GM19467 (cell line): ENCODE data around the gene ABI2.
"Not testable (repeated sequence)": the region's sequence is repeated elsewhere in the genome, so short reads cannot be mapped to it uniquely, and the experiment has no call there.

Experiments used
- ATAC-seq: cut with Tn5 transposase; IDR thresholded peaks from one replicate; pipeline ENCODE4 v1.9.1; 2021; ENCODE audit warnings: mild to moderate bottlenecking, moderate library complexity; ENCODE audit not compliant: unreplicated experiment

Gene ABI2

GRCh38 chr2:203327901-203328759 is at the start of gene ABI2:
ABI2 (plus strand) TSS chr2:203328394; CDS start chr2:203328515, 121 bp downstream.
- ATAC-seq = peak; percentile 54

- ATAC-seq = no peak
Measured at GRCh38 chr2:203279288-203279687, 48.9 kb upstream of the ABI2 start.

DNA sequence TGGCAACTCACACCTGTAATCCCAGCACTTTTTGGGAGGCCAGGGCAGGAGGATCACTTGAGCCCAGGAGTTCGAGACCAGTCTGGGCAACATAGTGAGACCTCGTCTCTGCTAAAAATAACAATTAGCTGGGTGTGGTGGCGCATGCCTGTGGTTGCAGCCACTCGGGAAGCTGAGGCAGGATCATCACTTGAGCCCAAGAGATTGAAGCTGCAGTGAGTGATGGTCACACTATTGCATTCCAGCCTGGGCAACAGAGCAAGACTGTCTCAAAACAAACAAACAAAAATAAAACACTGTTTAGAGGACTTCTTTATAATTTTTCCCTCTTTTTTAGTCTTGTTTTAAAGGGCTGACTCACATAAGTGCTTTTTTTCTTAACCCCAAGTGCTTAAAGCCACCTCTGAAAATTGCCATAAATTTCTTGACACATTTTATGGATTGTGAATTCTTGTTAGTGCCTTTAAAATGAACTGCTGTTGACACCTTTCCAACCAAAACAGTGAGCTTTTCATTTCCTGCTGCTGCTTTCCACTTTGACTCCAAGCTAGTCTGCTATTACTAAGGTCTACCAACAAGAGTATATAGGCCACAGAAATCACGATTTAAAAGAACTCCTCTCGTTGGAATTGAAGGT is 47.6 kb upstream of the ABI2 start:
- no peak for ATAC-seq

DNA sequence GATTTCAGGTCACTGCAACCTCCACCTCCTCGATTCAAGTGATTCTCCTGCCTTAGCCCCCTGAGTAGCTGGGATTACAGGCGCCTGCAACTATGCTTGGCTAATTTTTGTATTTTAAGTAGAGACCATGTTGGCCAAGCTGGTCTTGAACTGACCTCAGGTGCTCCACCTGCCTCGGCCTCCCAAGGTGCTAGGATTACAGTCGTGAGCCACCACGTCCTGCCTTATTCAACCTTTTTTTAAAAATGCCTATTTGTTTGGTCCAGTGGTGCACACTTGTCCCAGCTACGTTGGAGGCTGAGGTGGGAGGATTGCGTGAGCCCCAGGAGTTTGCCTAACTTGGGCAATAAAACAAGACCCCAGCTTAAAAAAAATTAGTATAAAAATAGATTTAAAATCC is 46.1 kb upstream of the ABI2 start:
- ATAC-seq = no peak

- no peak for ATAC-seq
Measured at GRCh38 chr2:203286532-203286931, 41.7 kb upstream of the ABI2 start.

DNA sequence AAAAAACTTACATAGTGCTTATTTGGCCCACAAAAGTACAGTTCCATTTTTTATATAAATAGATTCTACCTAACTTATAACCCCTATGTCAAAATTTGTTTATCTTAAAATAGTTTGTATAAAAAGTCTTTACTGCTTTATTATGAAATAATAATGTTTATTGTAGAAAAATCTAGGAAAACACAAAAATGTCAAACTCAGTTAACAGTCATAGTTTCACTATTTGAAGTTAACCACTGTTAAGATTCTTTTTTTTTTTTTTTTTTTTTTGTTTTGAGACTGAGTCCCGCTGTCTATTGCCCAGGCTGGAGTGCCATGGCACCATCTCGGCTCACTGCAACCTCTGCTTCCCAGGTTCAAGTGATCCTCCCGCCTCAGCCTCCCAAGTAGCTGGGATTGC is 26.5 kb upstream of the ABI2 start:
- no peak for ATAC-seq

DNA sequence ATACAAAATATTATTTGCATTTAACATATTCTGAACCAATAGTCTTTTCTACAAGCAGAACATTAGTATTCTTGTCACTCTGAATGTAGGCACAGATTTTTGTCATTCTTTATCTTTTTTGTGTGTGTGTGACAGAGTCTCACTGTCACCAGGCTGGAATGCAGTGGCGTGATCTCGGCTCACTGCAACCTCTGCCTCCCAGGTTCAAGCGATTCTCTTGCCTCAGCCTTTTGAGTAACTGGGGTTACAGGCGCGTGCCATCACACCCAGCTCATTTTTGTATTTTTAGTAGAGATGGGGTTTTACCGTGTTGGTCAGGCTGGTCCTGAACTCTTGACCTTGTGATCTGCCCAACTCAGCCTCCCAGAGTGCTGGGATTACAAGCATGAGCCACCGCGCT is 25.6 kb upstream of the ABI2 start:
- ATAC-seq = not testable (repeated sequence)

- ATAC-seq = no peak
Measured at GRCh38 chr2:203310688-203311436, 17.3 kb upstream of the ABI2 start.

GRCh38 chr2:203326356-203326755 is 1.8 kb upstream of the ABI2 start:
- no peak for ATAC-seq

- no peak for ATAC-seq
Measured at GRCh38 chr2:203327582-203327900, 653 bp upstream of the ABI2 start.

GRCh38 chr2:203328760-203329540 is 756 bp downstream of the ABI2 start:
- ATAC-seq = peak; percentile 46

GRCh38 chr2:203330434-203330833 is 2.2 kb downstream of the ABI2 start:
- ATAC-seq = no peak

GRCh38 chr2:203338322-203338721 is 10.1 kb downstream of the ABI2 start:
- no peak for ATAC-seq

GRCh38 chr2:203340791-203341487 is 12.7 kb downstream of the ABI2 start:
- ATAC-seq = no peak

DNA sequence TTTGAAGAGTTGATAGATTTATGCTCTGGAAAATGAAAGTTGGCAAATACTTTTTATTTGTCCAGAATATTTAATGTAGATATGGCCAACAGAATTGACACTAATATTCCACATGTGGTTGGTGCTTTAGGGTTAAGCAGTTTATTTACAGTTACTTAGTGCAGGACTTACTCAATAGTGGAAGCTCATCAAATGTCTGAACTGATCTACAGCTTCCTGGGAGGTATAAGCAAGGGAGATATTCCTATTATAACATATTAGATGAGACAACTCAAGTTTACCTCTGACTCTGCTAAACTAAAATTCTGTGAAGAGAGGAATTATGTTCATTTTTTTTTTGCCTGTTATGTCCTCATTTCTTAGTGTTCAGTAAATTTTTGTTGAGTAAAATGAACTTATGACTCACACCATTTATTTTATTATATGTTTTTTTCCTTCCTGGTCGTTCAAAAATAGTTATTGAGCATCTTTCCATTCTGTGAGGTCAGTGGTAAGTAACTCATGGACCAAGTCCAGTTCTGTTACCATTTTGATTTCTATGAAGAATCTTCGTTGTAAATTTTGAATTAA is 13.6 kb downstream of the ABI2 start:
- ATAC-seq = no peak

DNA sequence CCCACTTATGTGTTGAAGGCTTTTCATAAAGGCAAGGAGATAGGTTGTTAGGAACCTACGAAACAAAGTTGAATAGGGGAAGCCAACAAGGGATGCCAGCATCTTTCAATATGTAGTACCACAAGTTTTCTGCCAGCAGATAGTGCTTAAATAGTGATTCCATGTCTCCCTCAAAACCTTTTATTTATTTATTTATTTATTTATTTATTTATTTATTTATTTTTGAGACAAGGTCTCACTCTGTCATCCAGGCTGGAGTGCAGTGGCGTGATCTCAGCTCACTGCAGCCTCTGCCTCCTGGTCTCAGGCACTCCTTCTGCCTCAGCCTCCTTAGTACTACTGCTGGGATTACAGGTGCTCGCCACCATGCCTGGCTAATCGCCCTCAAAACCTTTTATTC is 14.2 kb downstream of the ABI2 start:
- not testable (repeated sequence) for ATAC-seq

DNA sequence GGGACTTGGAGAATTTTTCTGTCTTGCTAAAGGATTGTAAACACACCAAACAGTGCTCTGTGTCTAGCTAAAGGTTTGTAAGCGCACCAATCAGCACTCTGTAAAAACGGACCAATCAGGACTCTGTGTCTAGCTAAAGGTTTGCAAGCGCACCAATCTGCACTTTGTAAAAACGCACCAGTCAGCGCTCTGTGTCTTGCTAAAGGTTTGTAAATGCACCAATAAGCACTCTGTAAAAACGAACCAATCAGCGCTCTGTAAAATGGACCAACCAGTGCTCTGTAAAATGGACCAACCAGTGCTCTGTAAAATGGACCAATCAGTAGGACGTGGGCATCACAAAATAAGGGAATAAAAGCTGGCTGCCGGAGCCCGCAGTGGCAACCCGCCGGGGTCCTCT is 16.5 kb downstream of the ABI2 start:
- ATAC-seq = no peak

DNA sequence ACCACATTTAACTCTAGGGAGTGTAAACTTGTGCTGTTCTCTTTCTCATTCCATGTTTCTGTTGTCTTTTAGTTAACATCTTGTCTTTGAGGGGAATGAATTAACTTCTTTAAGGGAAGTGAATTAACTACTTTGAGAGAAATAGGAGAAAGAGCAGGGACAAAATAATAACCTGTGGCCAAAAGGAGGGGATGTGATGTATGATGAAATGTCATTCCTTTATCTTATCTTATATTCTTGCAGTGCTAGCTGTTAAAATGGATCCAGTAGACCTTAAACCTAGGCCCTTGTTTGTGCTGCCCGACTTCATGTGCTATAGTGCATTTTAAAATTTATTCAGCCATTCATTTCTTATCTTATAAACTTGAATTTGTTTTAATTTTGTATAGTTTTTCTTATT is 18.4 kb downstream of the ABI2 start:
- no peak for ATAC-seq

DNA sequence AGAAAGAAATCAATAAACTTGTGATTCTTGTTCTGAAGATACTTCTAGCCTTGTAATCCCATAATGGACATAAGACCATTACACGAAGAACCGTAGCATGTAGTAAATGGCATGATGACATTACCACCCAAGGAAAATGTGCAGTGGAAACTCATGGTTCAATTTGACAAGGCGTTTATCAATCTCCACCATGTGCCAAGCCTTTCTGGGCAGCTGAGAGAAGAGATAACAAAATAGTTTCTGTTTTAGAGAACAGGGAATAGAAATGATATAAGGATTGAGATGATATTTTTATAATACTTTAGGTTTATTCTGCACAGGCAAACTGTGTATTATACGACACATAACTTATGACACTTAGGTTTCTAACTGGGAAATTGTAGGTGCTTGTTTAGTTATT is 19.2 kb downstream of the ABI2 start:
- no peak for ATAC-seq

DNA sequence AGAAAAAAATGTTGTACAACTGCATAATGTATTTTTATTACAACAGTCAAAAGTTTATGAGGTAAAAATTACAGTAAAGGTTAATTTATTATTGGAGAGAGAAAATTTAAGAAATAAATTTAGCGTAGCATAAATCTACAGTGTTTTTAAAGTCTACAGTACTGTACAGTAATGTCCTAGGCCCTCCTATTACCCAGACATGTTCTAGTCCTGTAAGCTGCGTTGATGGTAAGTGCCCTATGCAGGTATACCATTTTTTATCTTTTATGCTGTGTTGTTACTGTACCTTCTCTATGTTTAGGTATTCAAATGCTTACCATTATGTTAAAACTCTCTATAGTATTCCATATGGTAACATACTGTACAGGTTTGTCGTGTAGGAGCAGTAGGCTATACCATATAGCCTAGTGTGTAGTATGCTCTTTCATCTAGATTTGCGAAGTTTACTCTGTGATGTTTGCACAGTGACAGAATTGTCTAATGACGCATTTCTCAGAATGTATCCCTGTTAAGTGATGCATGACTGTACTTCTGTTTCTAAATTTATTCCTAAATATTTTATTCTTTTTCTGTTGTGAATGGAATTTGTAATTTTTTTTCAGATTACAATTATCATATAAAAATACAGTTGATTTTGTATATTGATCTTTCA is 24.5 kb downstream of the ABI2 start:
- ATAC-seq = no peak
